Stimulated activated CD4-positive, alpha-beta T cell treated with anti-CD3 and anti-CD28 coated beads, Interleukin-2, amount 100 ng/mL, for 24 hours (primary cell): ENCODE measurements around the gene VIPR2.

Experiments
- DNase-seq, 2 donors: peaks; one replicate each; pipeline ENCODE4 v3.0.0-alpha.2; 2020

VIPR2 gene

DNA sequence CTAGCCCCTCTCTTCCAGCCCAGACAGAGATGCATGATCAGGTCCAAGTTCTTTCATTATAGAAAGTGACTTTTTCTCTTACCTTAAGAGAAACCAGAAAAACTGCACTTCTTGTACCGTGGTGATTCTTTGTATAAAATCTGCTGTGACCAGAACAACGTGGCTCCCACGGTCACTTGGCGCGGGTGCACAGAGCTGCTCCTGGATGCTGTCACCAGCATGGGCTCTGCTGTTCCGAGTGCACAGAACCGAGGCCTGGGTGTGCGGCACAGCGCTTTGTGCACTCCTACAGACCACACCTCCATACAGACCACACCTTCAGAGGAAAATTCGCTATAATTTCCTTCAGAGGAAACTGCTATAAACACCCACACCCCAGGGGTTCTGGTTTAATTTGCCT is 26.0 kb downstream of the VIPR2 start:
- no peak for DNase-seq

GRCh38 chr7:159118197-159118595 is 26.5 kb downstream of the VIPR2 start:
- no peak for DNase-seq

DNA sequence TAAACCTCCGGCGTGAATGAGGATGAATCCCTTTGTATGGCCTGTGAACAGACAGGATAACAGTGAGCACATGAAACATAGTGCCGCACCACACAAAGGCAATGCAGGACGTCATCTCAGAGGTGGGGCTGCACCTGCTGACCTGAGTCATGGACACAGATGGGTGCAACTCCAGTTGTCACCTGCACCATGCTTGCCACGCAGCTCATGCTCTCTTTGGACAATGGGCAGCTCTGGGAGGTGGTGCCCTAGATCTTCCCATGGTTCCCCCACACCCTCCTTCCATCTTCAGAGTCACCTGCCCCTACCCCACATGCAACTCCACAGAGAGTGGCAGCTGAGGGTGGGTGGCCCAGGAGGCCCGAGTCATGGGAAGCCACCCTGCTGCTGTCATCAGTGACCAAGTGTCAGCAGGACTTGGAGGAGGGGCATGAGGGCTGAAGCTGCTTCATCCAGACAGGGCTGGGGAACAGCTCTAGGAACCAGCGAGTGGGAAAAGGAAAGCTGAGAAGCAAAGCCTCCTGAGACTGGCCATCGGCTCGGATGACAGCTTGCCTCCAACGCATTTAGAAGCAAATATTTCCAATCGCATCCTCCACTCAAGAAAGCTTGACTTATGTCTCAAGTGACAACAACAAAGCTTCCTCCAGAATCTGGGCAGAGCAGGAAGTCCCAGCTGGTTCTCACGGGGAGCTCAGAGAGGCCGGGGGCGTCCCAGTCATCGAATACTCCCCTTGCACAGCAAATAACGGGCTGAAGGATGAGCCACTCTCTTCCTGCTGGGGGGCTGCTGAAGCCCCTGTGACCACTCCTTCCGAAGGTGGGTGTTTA is 27.1 kb downstream of the VIPR2 start:
- no peak for DNase-seq

DNA sequence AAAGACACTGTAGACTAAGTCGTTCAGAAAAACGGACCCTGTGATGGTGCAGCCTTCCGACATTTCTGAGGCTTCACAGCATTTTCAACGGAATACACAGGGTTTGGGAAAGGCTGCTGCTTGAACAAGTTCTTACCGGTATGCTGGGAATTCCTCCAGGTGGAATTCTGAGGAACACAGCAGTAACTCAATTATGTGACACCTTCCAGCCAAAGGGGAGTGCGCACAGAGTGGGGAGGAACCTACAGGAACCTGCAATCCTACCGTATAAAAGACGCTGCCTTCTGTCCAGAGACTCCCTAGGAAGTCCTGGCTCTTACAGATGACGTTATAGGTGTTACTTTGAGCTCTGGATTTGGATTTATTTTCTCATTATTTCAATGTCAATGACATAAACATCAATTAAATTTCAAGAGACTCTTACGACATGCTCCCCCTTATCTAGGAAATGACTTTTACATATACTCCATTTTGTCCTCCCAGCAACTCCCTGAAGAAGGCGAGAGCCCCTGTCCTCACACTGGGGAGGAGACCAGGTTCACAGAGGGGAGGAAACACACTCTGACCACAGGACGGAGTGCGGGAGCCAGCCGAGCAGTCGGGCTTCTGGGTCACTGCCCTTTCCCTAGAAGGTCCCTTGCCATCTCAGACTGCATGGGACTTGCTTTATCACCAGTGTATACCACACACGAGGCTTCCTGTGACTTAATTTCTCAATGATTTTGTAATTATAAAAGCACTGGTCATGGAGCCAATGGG is 27.9 kb downstream of the VIPR2 start:
- no peak for DNase-seq

GRCh38 chr7:159115601-159116501 is 28.8 kb downstream of the VIPR2 start:
- DNase-seq, result no peak

DNA sequence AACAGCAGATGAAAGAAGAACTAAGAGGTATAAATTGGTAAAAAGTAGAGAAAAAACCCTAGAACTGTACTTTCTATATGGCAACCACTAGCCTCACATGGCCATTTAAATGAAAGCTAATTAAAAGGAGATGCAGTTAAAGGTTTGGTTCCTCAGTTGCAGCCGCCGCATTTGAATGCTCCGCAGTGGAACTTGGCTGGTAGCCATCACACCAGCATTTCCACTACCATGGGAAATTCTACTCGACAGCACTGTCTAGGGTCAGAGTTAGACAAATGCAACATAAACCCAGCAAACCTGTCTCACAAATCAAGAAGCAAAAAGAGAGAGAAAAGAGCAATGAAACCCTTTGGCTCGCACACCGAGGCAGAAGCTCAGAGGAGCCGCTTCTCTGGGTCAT is 29.7 kb downstream of the VIPR2 start:
- DNase-seq, result no peak

- no peak for DNase-seq
Observed at GRCh38 chr7:159114096-159114495, 30.6 kb downstream of the VIPR2 start.

DNA sequence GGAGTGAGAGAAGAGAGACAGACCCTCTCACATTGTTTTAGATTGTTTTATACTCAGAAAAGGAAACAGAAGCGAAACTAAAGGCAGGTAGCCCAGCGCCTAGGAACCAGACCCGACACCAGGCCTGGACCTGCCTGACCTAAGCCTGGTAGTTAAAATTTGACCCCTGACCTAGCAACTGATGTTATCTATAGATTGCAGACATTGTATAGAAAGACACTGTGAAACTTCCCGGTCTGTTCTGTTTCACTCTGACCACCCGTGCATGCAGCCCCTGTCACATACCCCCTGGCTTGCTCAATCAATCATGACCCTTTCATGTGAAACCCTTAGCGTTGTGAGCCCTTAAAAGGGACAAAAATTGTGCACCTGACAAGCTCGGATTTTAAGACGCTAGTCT is 31.6 kb downstream of the VIPR2 start:
- no peak for DNase-seq

DNA sequence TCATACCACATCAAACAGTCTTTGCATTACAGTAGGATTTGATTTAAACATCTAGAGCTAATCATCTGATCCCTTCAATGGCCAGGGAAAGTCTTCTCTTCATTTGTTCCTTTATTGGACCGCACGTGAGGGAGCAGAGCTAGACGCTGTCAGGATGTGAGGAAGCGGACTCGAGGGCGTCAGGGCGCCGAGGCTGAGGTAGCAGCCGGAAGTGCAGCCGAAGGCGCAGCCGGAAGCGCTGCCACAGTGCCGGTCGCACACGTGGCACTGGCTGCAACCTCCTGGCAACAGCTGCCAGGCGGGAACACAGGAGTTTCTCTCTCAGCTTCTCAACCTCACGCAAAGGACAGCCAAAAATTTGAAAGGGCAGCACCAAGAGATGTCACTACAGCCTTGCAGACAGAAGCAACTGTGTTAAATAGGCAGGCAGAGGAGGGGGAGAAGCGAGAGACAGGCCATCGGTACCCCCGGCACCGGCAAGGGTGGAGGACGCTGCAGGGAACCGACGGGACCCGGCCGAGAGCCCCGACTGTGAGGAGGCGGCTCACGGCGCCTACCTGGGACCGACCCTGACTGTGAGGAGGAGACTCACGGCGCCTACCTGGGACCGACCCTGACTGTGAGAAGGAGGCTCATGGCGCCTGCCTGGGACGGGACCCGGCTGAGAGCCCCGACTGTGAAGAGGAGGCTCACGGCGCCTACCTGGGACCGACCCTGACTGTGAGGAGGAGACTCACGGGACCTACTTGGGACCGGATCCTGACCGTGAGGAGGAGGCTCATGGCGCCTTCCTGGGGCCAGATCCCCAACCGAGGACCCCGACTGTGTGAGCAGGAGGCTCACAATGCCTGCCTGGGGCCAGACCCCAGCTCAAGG is 32.3 kb downstream of the VIPR2 start:
- peak in 1 of 2 donors; percentile 30 for DNase-seq

DNA sequence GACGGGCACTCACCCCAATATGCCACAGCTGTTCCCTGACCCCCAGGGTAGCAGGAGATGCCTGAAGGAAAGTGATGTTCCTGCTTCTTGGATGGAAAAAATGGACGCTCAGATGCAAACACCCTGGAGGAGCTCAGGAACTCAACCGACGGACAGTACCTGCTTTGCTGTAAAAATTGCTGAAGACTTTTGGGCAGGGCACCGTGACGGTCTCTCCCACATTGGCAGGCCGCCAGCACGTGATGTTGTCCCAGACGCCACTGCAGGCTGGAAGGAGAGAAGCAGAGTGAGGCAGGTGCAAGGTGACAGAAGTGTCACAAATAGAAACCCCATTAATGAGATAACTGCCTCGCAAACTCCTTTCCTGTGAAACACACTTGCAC is 35.0 kb downstream of the VIPR2 start:
- no peak for DNase-seq

GRCh38 chr7:159108941-159109652 is 35.6 kb downstream of the VIPR2 start:
- no peak for DNase-seq

- no peak for DNase-seq
Observed at GRCh38 chr7:159108491-159108890, 36.2 kb downstream of the VIPR2 start.

DNA sequence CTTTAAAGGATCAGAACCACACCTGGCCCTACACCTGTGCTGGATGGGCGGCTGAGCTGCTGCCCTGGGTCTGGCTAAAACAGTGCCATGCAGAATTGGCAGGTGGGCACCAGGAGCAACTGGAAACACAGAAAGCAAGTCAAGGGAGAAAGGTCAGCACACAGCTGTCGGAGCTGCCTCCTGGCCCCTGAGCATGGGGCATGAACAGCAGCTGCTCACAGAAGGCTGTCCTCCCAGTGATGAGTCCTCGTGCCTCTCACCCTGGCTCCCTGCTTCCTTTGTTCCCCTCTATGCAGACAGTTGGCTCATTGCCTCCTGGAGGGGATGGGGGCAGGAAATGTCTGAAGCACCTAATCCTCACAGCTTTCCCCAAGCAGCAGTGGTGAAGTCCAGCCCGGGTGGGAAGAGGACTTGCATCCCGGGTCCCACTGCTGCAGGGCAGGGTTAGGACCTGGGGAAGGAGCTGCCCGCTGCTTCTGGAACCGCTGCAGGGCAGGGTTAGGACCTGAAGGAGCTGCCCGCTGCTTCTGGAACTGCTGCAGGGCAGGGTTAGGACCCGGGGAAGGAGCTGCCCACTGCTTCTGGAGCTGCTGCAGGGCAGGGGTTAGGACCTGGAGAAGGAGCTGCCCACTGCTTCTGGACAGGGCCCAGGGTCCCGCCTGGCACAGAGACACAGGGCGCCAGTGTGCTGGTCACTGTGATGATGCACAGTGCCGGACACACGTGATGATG is 37.3 kb downstream of the VIPR2 start:
- no peak for DNase-seq

DNA sequence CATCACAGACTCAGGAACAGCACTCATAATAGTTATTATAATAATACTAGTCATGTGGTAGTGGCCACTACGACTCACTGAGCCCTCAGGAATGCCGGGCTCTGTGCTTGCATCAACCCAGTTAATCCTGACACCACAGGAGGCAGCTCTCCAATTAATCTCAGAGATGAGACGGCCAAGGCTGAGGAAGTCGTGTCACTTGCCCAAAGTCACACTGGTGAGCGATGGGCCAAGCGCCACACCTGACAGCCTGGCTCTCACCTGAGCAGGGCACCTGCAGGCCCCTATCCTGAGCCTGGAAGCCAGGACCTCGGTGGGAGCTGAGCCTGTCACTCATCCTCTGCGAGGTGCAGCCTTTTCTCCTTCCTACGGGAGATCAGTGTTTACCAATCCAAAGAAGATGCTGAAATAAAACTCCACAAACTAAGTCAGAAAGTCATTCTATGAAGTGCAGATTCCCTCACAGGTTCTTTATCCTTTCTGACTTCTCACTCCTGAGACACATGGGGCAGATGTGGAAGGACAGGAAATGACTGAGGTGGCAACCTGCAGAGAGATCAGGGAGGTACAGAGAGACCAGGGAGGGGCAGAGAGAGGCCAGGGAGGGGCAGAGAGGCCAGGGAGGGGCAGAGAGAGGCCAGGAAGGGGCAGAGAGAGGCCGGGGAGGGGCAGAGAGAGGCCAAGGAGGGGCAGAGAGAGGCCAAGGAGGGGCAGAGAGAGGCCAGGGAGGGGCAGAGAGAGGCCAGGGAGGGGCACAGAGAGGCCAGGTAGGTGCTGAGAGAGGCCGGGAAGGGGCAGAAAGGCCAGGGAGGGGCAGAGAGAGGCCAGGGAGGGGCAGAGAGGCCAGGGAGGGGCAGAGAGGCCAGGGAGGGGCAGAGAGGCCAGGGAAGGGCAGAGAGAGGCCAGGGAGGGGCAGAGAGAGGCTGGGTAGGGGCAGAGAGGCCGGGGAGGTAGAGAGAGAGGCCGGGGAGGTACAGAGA is 38.5 kb downstream of the VIPR2 start:
- DNase-seq, result no peak

DNA sequence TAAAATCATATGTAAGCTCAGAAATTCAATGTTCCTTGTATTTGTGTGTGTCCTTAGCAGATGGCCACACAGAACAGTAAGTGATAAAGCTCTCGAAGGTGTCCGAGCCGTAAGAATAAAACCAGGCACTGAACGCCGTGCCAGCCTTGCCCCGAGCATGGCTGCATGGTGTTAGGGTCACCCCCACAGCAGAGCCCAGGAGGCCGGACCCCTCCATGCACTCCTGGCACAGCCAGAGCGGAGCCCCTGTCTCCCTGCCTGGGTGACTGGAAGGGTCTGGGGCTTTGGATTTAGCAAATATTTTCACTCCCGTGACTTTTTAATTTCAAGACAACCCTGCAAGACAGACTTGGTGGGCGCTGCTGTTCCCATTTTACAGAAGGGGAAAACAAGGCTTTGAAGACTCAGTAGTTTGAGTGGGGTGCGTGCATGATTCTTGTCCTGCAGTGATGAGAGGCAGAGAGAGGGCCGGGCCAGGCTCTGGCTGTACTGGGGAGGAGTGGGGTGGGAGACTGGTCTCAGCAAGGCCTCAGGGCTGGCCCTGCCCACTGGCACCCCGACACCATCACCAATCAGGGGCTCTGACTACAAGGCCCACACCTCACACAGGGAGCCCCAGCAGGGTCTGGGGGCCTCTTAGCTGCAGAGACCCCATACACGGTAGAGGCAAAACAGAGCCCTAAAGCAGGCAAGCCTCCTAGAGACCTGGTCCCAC is 39.4 kb downstream of the VIPR2 start:
- DNase-seq, result no peak

DNA sequence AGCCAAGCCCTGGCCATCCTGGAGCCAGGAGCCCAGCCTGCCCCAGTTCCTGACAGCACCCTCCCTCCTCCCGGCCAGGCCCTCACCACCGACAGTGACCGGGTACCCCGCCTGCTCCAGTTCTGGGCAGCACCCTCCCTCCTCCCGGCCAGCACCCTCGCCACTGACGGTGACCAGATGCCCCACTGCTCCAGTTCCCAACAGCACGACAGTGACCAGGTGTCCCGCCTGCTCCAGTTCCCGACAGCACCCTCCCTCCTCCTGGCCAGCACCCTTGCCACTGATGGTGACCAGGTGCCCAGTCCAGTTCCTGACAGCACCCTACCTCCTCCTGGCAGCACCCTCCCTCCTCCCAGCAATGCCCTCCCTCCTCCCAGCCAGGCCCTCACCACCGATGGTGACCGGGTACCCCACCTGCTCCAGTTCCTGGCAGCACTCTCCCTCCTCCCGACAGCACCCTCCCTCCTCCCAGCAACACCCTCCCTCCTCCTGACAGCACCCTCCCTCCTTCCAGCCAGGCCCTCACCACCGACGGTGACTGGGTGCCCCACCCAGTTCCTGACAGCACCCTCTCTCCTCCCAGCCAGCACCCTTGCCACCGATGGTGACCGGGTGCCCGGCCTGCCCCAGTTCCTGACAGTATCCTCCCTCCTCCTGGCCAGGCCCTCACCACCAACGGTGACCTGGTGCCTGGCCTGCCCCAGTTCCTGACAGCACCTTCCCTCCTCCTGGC is 40.3 kb downstream of the VIPR2 start:
- no peak for DNase-seq

DNA sequence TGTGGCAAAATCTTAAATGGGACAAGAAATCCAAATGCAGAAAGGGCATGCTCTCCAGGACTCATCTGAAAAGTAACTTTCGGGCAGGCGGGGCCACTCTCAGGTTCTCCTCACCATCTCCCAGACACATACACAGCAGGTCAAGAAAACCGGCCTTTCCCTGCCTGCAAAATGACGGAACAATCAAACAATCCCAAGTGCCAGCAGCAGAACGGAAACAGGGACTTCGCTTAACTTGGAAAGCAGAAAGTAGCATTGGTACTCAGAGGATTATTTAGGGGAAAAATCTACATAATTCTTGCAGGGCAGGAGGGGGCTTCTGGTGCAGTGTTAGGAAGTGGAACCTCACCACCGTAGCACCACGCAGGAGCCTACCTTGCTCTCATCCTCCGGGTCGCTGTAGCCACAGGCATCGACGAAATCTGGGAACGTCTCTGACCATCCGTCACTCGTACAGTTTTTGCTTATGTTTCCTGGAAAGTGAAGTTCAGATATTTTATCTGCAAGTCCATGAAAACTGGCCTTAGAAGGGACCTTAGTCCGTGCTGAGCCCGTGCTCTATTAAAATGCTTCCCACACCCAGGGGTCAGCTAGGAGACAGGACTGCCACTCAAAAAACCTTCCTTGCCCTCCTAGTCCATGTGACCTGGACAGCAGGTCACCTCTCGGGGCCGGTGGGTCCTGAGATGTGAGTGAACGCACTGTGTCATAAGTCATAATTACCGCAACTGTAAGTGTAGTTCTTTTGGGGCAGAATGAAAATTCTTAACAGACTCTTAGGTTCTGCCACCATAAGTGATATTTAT is 41.1 kb downstream of the VIPR2 start:
- DNase-seq, result no peak
